A673 (cell line): ENCODE results near the gene CCDC183.

Source experiments
- EZH2 ChIP-seq: fragments of 200-600 bp; sonication (generic); IDR thresholded peaks from 2 replicates; pipeline ENCODE4 v1.6.1; 2017; ENCODE audit warnings: borderline replicate concordance, low read depth, mild to moderate bottlenecking, mixed read lengths, antibody characterized with exemption, low read length; ENCODE audit not compliant: poor library complexity, severe bottlenecking
- TF ChIP-seq, protein P1 (sequence below): fragments of 300-800, 200-600 bp; sonication (generic); conservative IDR thresholded peaks from 2 replicates; pipeline ENCODE4 v1.5.1; 2017; ENCODE audit warnings: low read depth, mild to moderate bottlenecking, antibody characterized with exemption, low read length, moderate library complexity, mixed read lengths

DNA sequence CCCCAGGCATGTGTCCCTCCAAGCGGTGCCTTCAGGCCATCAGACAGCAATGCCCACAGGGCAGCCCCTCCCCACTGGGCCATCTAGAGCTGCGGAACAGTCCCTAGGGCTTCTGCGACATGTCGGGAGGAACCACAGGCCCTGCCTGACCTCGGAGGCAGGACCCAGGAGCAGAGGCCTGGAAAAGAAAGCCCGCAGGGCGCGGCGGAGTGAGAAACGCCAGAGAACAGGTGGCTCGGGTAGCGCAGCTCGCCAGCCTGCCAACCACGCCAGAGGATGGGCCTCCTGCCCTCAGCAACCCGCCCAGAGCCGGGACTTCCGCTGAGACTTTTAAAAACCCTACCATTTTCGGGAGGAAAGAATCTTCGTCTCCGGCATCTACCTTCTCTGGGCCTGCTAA is 38.8 kb upstream of the CCDC183 start:
- TF ChIP-seq EZH2, result no peak
- TF ChIP-seq, protein P1, sequence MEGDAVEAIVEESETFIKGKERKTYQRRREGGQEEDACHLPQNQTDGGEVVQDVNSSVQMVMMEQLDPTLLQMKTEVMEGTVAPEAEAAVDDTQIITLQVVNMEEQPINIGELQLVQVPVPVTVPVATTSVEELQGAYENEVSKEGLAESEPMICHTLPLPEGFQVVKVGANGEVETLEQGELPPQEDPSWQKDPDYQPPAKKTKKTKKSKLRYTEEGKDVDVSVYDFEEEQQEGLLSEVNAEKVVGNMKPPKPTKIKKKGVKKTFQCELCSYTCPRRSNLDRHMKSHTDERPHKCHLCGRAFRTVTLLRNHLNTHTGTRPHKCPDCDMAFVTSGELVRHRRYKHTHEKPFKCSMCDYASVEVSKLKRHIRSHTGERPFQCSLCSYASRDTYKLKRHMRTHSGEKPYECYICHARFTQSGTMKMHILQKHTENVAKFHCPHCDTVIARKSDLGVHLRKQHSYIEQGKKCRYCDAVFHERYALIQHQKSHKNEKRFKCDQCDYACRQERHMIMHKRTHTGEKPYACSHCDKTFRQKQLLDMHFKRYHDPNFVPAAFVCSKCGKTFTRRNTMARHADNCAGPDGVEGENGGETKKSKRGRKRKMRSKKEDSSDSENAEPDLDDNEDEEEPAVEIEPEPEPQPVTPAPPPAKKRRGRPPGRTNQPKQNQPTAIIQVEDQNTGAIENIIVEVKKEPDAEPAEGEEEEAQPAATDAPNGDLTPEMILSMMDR, result no peak
